LNCaP clone FGC (cell line): ENCODE measurements around the gene KIF6.

Experiments
- DNase-seq: peaks from one replicate; pipeline ENCODE4 v3.0.0-alpha.2; 2011; ENCODE audit warnings: low read depth
- H3K4me3 ChIP-seq: 2 replicates; pipeline ENCODE4 v1.5.1; 2011; ENCODE audit warnings: mild to moderate bottlenecking, low read depth, low read length, control low read depth
- TF ChIP-seq, protein P1 (sequence below): IDR thresholded peaks from 2 replicates; pipeline ENCODE4 v1.5.1; 2012; ENCODE audit warnings: mild to moderate bottlenecking; ENCODE audit not compliant: control insufficient read depth, insufficient read depth; ENCODE audit errors: extremely low read depth

The KIF6 gene

GRCh38 chr6:39421383-39422225 is 303.6 kb downstream of the KIF6 start:
- H3K4me3 ChIP-seq: no peak overlapping the region
- no peak for DNase-seq
- TF ChIP-seq, protein P1, sequence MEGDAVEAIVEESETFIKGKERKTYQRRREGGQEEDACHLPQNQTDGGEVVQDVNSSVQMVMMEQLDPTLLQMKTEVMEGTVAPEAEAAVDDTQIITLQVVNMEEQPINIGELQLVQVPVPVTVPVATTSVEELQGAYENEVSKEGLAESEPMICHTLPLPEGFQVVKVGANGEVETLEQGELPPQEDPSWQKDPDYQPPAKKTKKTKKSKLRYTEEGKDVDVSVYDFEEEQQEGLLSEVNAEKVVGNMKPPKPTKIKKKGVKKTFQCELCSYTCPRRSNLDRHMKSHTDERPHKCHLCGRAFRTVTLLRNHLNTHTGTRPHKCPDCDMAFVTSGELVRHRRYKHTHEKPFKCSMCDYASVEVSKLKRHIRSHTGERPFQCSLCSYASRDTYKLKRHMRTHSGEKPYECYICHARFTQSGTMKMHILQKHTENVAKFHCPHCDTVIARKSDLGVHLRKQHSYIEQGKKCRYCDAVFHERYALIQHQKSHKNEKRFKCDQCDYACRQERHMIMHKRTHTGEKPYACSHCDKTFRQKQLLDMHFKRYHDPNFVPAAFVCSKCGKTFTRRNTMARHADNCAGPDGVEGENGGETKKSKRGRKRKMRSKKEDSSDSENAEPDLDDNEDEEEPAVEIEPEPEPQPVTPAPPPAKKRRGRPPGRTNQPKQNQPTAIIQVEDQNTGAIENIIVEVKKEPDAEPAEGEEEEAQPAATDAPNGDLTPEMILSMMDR: no peak

GRCh38 chr6:39420300-39421265 is 304.6 kb downstream of the KIF6 start:
- TF ChIP-seq, protein P1: no peak
- peak; percentile 70 for DNase-seq
- H3K4me3 ChIP-seq: no peak overlapping the region

DNA sequence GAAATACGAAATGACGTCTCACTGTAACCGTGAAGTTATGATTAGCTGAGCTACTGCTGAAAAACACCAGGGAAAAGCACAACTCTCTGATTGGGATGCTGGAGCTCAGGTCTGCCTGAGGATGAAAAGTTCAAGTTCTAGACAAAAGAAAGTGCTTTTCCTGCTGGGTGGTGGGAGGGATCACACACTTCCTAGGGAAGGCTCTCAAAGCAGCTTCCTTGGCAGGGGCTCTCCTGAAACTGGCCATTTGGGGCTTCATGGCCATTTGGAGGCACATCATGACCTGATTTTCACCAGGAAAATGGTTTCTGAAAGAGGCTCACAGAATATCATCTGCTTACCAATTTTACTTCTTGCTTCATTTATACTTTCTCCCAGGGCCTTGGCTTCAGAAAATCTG is 305.6 kb downstream of the KIF6 start:
- TF ChIP-seq, protein P1: no peak
- no peak overlapping the region for H3K4me3 ChIP-seq
- no peak for DNase-seq

DNA sequence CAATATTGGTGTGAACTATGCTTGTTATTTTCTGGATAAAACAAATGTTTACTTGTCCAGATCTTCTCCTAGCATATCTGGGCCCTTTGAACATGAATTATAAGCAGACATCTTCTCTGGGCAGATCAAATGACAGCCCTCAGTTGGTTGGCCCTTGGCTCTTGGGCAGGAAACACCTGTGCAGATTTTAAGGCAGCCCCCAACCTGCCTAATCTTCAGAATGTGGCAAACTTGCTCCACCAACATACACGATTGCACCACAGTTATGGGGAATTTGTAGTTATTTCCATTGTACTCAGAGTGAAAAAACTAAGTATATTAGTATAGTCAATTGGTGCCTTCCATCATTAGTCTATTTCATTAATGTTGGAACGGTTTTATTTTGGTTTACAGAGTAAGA is 307.8 kb downstream of the KIF6 start:
- no peak overlapping the region for H3K4me3 ChIP-seq
- DNase-seq: no peak
- TF ChIP-seq, protein P1: no peak

- DNase-seq: no peak
- H3K4me3 ChIP-seq: no peak overlapping the region
- TF ChIP-seq, protein P1: no peak
Observed at GRCh38 chr6:39416728-39417127, 308.5 kb downstream of the KIF6 start.

GRCh38 chr6:39416026-39416425 is 309.2 kb downstream of the KIF6 start:
- TF ChIP-seq, protein P1: no peak
- H3K4me3 ChIP-seq: no peak overlapping the region
- no peak for DNase-seq
